ENCODE data around the gene TRABD2B.

Gene TRABD2B

DNA sequence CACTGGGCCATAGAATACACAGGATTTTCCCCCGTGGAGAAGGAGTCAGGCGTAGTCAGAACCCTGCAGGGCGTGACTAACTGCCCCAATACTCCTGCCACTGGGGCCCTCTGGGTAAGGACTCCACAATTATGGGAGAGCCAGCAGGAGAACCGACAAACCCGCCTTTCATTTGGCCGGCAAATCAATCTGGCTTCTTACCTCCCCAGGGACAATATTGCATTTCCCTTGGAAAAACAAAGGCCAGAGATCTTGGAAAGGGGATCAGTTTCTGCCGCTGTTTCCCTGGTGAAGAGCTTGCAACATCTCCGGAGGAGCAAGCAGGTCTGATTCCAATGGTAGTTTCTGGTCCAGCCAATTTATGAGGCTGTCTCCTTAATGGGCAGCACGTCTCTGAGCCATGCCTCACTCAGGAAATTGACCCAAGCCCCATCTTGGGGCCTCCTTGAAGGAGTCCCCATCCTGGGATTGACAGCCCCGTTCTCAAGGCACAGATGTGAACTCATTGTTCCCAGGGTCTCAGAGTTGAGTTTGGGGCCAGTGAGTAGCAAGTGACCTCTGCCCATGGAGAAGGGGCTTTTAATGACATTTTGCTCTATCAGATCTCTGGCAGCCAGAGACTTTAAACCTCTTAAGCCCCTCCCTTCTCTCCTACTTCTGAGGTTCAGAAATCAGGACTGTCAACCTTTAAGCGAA, 4.3 kb downstream of the TRABD2B start:
- H3K27ac ChIP-seq = no peak overlapping the region
- TF ChIP-seq, protein P1, sequence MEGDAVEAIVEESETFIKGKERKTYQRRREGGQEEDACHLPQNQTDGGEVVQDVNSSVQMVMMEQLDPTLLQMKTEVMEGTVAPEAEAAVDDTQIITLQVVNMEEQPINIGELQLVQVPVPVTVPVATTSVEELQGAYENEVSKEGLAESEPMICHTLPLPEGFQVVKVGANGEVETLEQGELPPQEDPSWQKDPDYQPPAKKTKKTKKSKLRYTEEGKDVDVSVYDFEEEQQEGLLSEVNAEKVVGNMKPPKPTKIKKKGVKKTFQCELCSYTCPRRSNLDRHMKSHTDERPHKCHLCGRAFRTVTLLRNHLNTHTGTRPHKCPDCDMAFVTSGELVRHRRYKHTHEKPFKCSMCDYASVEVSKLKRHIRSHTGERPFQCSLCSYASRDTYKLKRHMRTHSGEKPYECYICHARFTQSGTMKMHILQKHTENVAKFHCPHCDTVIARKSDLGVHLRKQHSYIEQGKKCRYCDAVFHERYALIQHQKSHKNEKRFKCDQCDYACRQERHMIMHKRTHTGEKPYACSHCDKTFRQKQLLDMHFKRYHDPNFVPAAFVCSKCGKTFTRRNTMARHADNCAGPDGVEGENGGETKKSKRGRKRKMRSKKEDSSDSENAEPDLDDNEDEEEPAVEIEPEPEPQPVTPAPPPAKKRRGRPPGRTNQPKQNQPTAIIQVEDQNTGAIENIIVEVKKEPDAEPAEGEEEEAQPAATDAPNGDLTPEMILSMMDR (IDR thresholded peaks at IDR 0.05) = no peak
- TF ChIP-seq ZFX (IDR thresholded peaks at IDR 0.05; ENCODE audit: borderline replicate concordance) = no peak

DNA sequence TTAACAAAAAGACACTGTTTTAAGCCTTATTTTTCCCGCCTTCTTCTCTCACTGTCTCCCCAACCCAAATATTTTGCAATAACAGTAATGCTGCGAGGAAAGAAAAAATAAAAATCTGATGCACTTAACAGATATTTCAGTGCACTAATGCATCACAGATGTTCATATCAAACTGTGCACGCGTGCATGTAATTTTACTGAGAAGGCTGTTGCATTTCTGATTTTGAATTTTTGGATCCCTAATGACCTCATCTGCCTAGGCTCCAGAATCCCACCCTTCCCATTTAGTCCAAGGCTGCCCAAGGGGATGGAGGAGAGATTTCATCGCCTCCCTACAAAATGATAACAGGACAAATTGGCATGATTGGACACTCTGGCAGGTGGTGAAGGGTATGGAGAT, 5.5 kb downstream of the TRABD2B start:
- no peak overlapping the region for H3K27ac ChIP-seq
- TF ChIP-seq, protein P1 (IDR thresholded peaks at IDR 0.05) = no peak
- TF ChIP-seq ZFX (IDR thresholded peaks at IDR 0.05; ENCODE audit: borderline replicate concordance) = no peak

DNA sequence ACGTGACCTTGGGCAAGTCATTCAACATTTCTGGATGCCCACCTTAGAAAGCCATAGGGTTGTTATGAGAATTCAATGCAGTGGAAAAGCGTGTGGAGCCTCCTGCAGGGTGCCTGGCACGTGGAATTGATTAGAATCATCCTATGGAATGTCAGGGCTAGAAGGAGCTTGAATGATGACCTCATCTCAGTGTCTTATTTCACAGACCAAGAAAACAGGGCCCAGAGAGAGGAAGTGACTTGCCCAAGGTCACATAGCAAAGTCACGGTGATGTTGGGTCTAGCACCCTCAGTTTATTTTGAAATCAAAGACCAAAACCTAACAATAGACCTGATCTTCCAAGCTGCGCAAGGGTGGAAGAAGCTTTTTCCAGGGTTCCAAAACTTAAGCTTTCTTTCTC, 6.0 kb downstream of the TRABD2B start:
- no peak for TF ChIP-seq ZFX (IDR thresholded peaks at IDR 0.05; ENCODE audit: borderline replicate concordance)
- TF ChIP-seq, protein P1 (IDR thresholded peaks at IDR 0.05) = no peak
- no peak overlapping the region for H3K27ac ChIP-seq

DNA sequence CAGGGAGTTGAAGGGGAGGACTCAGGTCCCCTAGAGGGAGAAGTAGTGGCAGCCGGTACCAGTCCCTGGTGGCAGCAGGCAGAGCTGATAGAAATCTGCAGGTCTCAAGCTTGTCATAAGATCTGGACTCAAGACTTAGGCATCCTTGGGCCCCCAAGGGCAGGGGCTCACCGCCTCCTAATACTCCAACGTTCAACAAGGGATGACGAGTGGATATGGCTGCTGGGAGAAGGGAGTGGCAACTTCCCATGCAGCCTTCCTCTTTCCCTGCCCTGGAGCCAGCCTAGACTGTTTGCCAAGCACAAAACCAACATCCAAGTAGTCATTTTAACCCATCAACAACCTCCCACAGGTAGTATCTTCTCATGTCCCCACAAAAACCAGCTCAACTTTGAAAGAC, 6.9 kb downstream of the TRABD2B start:
- TF ChIP-seq ZFX (IDR thresholded peaks at IDR 0.05; ENCODE audit: borderline replicate concordance) = no peak
- TF ChIP-seq, protein P1 (IDR thresholded peaks at IDR 0.05) = no peak
- no peak overlapping the region for H3K27ac ChIP-seq

DNA sequence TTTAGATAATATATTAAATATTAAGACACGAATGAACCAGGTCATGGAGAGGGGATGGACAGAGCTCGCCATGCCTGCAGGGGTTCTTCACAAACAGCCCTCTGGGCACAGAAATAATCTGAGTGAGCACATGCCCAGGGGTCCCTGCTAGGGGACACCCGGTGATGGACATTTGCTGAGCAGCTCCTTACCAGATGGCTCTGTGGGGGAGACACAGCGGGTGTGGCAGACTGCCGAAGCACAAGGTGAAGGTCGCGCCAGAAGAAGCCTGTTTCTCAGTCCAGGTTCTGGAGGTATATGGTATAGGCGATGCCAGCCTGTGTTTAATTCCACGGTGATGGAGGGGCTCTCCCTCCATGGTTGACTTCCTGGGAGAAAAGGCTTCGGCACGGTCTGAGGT, 9.6 kb downstream of the TRABD2B start:
- TF ChIP-seq ZFX (IDR thresholded peaks at IDR 0.05; ENCODE audit: borderline replicate concordance) = no peak
- TF ChIP-seq, protein P1 (IDR thresholded peaks at IDR 0.05) = no peak
- no peak overlapping the region for H3K27ac ChIP-seq

DNA sequence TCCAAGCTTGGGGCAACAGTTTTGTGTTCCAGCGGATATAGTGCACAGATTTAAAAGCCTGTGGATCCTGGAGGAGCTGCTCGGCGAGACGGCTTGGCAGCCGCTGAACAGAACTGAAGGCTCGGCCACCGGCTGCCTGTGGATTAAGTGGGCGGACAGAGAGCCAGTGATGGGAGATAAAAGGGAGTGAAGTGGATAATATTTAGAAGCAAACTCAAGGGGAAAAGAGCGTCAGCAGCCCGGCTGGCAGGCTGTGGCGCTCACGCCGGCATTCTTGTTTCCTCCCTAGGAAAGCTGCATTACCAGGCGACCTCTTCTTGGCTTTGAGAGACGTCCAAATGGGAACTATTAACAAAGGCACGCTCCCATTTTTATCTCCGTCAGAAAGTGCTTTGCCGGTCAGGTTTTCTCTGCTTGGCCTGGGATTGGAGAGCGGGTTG, 10.4 kb downstream of the TRABD2B start:
- TF ChIP-seq, protein P1 (IDR thresholded peaks at IDR 0.05) = no peak
- no peak for TF ChIP-seq ZFX (IDR thresholded peaks at IDR 0.05; ENCODE audit: borderline replicate concordance)
- H3K27ac ChIP-seq = no peak overlapping the region

DNA sequence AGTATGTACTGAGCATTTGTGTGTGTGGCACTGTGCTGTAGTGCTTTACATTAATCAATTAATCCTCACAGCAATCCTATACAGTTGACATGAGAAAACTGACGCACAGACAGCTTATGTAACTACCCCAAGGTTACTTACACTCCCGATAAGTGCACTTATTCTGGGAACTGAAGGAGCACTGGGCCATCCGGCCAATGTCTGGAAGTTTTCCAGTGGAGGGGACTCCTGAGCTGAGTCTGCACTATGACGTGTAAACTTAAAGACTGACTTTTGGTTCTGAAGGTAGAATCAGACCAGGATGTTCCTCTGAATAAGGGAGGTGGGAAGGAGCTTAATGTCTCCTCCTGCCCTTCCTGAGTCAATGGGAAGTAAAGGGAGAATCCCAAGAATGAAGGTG, 12.2 kb downstream of the TRABD2B start:
- TF ChIP-seq, protein P1 (IDR thresholded peaks at IDR 0.05) = no peak
- TF ChIP-seq ZFX (IDR thresholded peaks at IDR 0.05; ENCODE audit: borderline replicate concordance) = no peak
- no peak overlapping the region for H3K27ac ChIP-seq
